HT-29 (cell line): Measurements from ENCODE around the gene DNAAF8. TPM values are rescaled to one million over a fixed set of nuclear protein-coding genes. Genes with fewer than 3 reads are reported as not detected.
"Not testable (repeated sequence)": the region's sequence is repeated elsewhere in the genome, so short reads cannot be mapped to it uniquely, and the experiment has no call there.

Source experiments
- DNase-seq: peaks from one replicate; pipeline ENCODE4 v3.0.0-alpha.2; 2015; ENCODE audit warnings: low spot score
- total RNA-seq: library from RNA; depleted of rRNA; stranded (reverse); fragments of >200 nt; shearing (Covaris generic); gene quantifications from 2 replicates; pipeline ENCODE4 v1.2.3, GENCODE V29; 2014

DNAAF8 gene
- total RNA-seq, 1 experiment from 2014 or later, result 5.8 TPM

DNA sequence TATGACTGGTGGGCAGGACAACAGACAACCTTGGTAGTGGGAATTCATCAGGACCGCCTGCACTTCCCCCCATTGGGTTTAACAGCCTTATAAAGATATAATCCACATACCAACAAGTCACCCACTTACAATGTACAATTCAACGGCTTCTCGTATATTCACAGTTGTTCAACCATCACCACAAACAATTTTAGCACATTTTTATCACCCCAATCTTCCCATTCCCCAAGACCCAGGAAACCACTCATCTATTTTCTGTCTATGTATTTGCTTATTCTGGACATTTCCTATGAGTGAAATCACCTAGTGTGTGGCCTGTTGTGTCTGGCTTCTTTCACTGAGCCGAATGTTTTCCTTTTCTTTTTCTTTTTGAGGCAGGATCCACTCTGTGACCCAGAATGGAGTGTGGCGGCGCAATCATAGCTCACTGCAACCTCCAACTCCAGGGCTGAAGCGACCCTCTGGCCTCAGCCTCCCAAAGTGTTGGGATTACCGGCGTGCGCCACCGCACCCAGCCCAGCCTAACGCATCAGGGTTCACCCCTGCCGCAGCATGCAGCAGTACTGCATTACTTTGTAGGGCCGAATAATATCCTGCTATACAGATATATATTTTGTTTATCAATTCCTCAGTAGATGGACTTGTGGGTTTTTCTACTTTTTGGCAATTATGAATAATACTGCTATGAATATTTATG lies 11.1 kb upstream of the DNAAF8 start:
- no peak for DNase-seq

DNA sequence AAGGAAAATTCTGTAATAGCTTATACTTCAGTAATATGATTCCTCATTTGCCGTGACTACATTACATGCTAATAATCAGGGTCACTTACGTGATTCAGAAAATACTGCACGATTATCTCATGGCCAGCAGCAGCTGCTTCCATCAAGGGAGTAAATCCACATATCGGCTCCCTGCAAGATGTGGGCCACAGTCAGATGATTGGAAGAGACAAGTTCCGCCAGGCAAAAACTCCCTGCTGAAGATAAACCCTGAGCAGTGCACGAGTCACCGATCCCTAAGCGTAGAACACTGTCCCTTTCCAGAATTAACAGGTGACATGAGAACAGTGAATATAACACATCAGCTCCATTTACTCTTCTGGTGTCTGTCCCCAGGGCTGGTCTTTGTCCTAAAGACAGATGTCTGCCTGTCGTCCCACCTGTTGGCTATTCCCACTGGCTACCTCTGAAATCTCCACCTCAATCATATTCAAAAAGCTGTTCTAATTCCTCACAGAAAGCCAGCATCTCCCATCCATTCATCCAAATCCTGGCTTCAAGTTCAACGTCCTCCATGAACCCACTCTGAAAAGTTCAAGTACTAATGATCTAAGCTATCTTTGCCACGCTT lies 9.6 kb upstream of the DNAAF8 start:
- DNase-seq, result no peak

DNA sequence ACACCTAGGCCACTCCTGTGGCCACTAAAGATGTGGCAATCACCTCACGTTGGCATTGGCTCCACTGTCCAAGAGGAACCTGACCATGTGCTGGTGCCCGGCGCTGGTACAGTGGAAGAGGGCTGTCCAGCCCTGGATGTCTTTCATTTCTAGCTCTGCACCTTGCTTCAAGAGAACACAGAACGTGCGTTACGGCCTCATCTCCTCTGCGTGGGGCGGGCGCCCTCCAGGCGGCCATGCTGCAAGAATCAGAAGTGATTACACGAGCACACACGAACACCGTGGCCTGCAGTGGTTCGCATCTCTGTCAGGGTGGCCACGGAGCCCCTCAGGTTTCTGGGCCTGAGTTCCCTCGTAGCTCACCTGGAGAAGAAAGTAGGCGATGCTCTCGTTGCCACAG lies 7.7 kb upstream of the DNAAF8 start:
- DNase-seq, result no peak

DNA sequence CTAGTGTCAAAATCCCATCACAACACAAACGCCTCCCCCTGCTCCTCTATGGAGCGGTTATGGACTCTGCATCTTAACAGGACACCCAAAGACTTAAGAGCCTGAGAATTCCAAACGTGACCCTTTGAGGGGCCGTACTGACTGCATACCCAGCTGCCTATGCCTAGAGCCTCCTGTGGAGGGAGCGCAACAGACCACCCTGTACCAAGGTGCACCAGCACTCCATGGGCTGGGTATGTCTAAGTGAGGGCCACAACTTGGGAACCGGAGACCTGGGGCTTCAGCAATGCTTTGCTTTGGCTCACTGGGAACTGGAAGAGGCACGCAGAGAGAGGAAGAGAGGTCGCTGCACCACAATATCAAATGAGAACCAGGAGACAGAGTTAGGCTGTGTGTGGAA lies 5.7 kb upstream of the DNAAF8 start:
- DNase-seq, result no peak

DNA sequence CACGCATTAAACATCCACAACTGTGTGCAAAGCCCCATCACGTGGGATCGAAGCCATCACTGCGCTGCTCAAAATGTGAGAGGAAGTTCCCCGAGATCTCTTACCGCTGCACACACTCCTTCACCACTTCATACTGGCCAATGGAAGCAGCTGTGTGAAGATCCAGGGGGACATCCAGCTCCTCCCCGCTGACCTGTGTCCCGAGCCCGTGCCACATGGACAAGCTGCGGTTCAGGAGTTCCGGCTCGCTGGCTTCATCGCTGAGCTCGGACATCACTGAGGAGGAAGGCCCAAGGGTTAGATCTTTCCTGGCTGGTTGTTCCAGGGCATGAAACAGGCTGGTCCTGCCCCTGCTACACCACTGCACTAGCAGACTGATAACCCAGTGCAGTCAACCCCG lies 4.5 kb upstream of the DNAAF8 start:
- no peak for DNase-seq

DNA sequence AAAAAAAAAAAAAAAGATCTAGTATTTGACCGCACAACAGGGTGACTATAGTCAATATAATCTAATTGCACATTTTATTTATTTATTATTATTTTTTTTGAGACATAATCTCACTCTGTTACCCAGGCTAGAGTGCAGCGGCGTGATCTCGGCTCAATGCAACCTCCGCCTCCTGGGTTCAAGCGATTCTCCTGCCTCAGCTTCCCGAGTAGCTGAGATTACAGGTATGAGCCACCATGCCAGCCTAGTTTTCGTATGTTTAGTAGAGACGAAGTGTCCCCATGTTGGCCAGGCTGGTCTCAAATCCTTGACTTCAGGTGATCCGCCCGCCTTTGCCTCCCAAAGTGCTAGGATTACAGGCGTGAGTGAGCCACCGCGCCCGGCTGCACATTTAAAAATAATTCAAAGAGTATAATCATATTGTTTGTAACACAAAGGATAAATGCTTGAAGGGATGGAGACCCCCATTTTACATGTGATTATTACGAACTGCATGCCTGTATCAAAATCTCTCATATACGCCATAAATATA lies 1.1 kb upstream of the DNAAF8 start:
- peak; percentile 7 for DNase-seq

DNA sequence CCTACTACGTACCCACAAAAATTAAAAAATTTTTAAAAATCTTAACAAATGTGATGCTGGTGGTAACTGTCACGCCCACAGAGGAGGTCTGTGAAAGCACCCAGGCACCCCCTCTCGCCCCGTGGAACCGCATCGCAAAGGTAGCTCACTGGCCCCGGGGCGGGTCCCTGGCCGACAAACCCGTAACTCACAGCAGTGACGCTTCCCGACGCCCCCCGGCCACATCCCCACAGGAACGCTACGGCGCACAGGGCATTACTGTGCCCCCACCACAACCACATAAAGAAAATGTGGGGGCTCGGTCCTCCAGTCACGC lies 632 bp upstream of the DNAAF8 start:
- no peak for DNase-seq

DNA sequence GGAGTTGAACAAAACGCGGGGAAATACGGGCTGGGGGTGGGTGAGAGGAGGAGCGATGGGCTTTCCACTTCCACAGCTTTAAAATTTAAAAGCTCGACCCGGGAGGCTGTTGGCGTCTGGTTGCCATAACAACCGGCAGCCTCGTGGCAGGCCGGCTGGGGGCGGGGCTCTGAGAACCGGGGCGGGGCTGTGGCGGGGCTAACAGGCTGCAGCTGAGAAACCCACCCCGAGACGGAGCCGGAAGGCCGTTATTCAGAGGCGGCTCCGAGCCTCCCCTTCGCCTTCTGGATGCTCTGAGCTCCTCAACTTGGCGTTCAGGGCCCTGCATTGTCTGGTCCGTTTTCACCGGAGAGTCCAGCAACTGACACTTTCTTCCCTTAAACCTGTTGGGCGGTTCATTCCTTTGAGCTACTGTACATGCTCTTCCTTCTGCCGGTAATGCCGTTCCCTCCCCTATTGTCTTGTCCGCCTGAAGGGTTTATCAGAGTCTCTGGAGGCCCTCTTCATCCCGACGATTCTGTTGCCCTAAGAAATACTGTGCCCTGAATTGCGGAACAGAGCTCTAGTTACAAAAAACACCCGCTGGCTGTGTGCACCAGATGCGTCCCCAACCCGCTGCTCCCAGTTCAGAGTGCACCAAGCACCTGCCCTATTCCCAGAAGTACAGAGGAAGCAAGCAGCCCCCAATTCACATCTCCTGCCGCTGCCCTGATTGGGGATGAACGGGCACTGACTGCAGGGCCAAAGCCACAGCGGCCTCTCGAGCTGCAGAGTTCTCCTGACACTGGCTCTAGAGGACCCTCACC lies 596 bp downstream of the DNAAF8 start:
- peak; percentile 80 for DNase-seq

DNA sequence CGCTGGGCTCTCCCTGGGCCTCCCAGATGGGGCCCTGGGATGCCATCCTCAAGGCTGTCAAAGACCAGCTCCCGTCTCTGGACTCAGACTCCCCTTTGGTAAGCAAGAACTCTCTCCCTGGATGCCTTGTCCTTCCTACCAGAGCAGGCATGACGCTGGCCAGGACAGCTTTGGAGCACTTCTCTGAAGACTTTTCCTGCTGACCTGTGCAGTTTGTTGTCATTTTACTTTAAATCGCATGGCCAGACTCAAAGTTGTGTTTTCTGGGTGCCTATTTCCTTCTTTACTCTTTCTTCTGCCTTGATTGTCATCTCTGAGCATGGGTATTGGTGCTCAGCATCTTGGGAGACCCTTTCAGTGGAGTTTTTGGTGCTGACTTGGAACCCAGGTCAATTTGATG lies 2.2 kb downstream of the DNAAF8 start:
- no peak for DNase-seq

DNA sequence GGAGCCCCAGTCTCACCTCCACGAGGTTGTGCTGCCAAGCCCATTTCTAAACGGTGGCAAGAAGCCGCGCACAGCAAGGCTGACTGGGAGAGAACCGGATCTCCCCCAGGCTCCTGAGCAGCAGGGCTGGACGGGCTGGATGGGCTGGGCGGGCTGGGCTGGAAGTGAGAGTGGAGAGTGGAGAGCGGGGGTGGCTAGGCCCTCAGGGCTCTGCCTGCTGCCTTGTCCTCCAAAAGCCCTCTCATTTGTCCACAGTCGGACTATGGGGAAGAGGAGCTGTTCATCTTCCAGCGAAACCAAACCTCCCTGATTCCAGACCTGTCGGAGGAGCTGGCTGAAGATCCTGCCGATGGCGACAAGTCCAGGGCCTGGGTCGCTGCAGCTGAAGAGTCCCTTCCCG lies 3.2 kb downstream of the DNAAF8 start:
- no peak for DNase-seq

DNA sequence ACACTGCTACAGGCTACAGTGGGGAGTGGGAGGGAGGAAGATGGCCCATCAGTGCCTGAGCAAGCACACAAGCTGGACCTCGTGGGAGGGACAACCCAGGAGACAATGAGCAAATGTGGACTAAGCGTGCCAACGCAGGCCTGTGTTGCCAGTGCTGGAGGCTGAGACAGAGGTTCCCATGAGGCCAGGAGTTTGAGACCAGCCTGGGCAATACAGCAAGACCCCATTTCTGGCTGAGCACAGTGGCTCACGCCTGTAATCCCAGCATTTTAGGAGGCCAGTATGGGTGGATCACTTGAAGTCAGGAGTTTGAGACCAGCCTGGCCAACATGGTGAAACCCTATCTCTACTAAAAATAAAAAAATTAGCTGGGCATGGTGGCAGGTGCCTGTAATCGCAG lies 4.0 kb downstream of the DNAAF8 start:
- DNase-seq, result not testable (repeated sequence)

DNA sequence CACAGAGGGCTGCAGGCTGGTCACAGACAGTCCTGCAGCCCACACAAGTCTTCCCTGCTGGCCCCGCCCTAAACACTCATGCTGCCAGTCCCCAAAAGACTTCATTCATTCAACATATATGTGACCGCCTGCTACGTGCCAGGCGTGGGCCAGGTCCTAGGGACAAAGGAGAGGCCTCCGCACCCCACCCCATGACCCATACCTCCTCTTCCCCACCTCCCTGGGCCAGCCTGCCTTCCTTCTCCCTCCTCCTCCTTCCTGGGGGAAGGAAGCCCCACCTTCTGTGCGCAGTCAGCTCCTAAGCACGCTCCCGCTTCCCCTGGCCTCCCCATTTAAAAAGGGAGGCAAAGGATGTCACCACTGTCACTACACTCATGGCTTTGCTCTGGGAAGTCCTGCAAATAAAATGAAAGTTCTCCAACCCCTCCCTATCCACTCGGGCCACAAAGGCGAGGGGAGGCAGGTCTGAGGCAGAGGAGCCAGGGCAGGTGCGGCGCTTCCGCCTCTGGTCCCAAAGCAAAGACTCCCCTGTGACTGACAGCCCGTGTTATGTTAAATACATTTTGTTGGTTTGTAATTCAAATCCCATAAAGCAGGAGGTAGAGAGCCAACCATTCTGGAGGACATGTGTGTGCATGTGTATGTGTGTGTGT lies 9.0 kb downstream of the DNAAF8 start:
- no peak for DNase-seq

DNA sequence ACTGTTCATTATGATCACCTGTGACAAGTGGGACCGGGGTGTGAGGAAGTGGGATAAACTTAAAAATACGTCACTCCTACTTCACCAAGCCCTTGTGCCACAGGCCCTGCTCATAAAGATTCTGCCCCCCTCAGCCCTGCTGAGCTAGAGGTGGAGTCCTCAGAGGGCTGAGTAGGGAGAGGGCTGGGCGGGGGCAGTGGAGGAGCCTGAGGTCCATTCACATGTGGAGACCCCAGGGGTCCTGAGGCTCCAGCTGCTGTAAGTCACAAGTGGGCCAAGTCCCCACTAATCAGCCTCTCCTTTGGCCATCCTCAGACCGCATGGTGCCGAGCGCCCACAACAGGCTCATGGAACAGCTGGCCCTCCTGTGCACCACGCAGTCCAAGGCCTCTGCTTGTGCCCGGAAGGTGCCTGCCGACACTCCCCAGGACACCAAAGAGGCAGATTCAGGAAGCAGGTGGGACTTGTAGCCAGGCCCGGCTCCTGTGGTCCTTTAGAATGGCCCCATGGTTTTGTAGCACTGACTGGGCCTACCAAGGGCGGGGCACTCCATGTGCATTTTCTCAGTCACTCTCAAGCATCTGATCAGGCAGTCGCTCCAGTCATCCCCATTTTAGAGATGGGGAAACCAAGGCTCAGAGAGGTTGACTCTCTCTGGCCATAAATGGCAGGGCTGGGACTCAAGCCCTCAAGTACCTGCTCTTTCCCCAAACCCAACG lies 10.4 kb downstream of the DNAAF8 start:
- no peak for DNase-seq

DNA sequence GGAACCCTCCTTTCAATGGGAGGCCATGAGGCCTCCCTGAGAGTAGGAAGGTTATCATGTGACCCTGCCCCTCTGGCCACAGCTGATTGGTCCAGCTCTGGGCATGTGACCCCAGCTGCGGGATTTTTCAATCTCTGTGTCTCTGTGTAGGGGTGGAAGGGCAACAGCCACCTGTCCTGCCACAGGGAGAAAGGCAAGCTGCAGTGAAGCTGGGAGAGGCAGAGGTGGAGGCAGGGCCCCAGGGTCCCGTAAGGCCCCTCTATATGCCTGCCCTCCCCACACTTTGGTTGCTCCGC lies 10.9 kb downstream of the DNAAF8 start:
- no peak for DNase-seq

DNA sequence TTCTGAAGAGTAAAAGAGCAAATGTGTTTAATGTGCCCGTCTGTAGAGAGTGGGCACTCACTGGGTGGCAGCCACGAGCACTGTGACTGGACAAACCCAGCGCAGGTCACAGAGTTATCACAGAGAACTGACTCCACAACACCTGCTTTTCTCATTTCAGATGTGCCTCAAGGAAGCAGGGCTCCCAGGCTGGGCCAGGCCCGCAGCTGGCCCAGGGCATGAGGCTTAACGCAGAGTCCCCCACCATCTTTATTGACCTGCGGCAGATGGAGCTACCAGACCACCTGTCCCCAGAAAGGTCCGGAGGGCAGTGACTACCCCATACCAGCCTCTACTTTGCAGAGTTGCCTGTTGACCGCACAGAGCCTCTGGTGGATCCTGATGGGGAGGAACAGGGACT lies 11.9 kb downstream of the DNAAF8 start:
- peak; percentile 7 for DNase-seq

DNA sequence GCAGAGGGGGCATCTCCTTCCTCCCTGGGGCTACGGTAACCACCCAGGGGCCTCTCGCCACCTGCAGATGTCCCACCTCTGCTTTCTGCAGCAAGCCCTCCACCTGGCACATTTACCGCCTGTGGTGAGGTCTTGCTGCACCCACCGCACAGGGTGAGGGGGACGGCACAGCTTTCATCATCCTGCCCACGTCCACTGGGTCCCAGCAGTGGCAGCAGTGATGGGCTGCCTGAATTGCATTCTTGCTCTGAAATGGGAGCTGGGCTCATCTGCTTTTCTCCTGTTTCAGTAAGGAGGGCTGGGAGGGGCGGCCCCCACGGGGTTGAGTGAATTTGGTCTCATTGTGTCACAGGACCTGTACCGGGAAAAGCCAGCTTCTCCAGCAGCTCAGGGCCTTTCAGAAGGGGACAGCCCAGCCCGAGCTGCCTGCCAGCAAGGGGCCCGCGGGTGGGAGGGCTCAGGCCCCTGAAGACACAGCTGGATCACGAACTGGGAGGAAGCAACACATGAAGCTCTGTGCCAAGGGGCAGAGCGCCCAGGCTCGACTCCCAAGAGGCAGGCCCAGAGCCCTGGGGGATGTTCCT lies 12.7 kb downstream of the DNAAF8 start:
- no peak for DNase-seq

DNA sequence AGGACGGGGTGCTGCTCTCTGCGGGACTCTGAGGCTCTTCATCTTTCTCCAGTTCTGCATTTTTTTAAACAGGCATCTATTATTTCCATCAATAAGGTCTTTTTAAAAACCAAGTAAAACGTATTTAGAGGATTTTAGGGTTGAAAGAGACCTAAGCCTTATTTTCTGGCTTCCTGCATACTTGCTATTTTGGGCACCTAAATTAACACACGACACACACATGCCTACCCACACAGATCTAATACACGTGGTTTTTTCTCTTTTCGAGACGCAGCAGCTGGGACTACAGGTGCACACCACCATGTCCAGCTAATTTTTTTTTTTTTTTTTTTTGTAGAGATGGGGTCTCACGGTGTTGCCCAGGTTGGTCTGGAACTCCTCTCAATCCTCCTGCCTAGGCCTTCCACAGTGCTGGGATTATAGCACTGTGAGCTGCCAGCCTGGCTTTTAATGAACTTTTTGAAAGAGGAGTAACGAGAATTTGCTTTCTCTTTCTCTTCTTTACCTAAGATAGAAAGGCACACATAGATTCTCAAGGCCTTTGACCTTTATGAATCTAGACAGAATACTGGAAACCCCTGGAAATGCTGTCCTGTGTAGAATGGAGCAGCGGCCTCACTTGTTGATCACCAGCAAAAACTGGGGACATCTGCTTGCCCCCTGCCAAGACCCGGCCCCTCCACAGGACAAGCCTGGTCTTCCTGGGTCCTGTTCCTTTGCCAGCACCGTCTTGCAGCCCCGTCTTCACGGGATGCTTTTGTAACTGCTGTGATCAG lies 13.8 kb downstream of the DNAAF8 start:
- no peak for DNase-seq

DNA sequence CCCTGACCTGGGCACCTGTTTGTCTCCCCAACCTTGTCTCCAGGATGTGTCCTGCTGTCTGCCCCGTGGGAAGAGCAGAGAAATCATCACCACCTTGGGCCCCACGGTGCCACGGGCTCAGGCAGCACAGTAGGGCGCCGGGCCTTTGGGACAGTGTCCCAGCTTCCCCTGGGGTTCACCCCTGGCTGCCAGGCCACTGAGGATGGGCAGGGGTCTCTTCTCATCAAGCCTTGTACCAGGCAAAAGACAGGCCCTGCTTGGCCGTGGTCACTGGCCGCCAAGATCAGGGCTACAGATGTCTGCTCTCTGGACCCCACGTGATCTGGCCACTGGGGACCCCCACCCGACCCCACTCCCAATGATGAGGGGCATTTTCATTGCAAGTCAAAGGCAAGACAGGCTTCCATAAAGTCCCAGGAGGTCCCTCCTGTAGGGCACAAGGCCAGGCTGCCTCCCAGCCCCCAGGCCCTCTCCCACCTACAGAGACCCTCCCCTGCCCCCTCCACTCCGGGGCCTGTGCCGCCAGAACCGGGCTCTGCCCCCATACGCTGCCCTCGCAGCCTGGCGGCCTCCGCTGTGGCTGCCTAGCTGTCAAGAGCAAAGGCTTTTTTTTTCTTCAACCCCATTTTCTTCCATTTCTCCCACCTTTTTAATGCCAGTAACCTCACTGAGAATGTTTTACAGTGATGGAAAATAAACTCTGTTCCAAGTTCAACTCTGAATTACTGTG lies 14.5 kb downstream of the DNAAF8 start:
- no peak for DNase-seq

DNA sequence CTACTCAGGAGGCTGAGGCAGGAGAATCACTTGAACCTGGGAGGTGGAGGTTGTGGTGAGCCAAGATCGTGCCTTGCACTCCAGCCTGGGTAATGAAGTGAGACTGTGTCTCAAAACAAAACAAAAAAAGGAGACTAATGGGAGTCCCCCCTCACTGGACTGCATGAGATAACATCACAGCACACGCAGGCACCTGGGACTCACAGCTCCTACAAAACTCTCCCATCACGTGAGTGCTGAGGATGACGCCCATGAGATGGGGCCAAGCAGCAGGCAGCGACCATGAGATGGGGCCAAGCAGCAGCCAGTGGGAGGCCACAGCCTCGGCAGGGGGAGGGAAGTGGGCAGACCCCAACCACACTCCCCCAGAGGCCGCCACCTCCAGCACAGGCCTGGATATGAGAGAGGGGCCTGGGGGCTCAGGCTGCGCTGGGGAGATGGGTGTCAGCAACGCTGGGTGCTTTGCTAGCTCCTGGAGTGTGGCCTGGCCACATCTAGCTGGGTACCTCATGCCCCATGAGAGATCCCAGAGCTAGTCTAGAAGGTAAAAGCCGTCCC lies 15.4 kb downstream of the DNAAF8 start:
- no peak for DNase-seq

DNA sequence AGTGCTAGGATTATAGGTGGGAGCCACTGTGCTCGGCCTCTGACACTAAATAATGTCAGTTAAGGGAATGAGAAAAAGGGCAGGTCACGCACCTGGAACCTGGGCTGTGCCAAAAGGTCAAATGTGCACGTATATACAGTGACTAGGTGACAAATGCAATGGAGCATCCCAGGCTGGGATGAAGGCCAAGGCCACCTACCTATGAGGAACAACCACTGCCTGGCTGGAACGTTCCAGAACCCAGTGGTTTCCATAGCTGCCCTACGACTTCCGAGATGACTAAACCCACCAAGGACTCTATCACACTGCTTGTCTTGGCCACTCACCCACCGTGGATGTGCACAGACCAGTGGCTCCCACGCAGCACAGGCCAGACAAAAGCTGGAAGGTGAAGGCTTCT lies 16.6 kb downstream of the DNAAF8 start:
- no peak for DNase-seq
